Thoracic aorta (tissue), 2 donors: ENCODE results near the gene LHCGR. TPM values are rescaled to one million over a fixed set of nuclear protein-coding genes. Genes with fewer than 3 reads are reported as not detected.
"Not testable (repeated sequence)": the region's sequence is repeated elsewhere in the genome, so short reads cannot be mapped to it uniquely, and the experiment has no call there.

Experiments used
- ATAC-seq: fragments of 150-250 bp; one replicate; pipeline ENCODE4 v1.8.0; 2017; ENCODE audit warnings: low read depth; ENCODE audit not compliant: insufficient number of reproducible peaks, low FRiP score
- DNase-seq: peaks from one replicate; pipeline ENCODE4 v3.0.0-alpha.2; 2020; ENCODE audit warnings: low spot score
- H3K27ac ChIP-seq, 2 donors: fragments of 200-600 bp; sonication (generic); 1 replicate in 1 of 2; 2 replicates in 1 of 2; pipeline ENCODE4 v1.5.1; 2016; ENCODE audit warnings: mild to moderate bottlenecking in 2 of 2, moderate library complexity in 2 of 2
- H3K27me3 ChIP-seq: fragments of 200-600 bp; sonication (generic); replicated peaks from 2 replicates; pipeline ENCODE4 v1.6.0; 2016; ENCODE audit warnings: mild to moderate bottlenecking; ENCODE audit not compliant: insufficient read depth
- H3K36me3 ChIP-seq: fragments of 200-600 bp; sonication (generic); one replicate; pipeline ENCODE4 v1.5.1; 2016
- H3K4me1 ChIP-seq, 2 donors: fragments of 200-600 bp; sonication (generic); 1 replicate in 1 of 2; 2 replicates in 1 of 2; pipeline versions ENCODE4 v1.5.1 to v1.6.0; 2016; ENCODE audit warnings: low read depth in 2 of 2, mild to moderate bottlenecking in 1 of 2; ENCODE audit not compliant: control insufficient read depth in 1 of 2
- H3K4me3 ChIP-seq: fragments of 200-600 bp; sonication (generic); 2 replicates; pipeline ENCODE4 v1.5.1; 2016; ENCODE audit warnings: mild to moderate bottlenecking
- H3K9me3 ChIP-seq: fragments of 200-600 bp; sonication (generic); 2 replicates; pipeline ENCODE4 v1.5.1; 2016
- total RNA-seq, 2 donors: library from RNA; depleted of rRNA; stranded (reverse); fragments of >200 nt; gene quantifications; one replicate each; pipeline versions ENCODE4 v1.1.0 to v1.2.3, GENCODE V29; 2016
- TF ChIP-seq, protein P1 (sequence below): fragments of 200-600 bp; sonication (generic); IDR thresholded peaks from one replicate; pipeline ENCODE4 v1.5.1; 2019; ENCODE audit warnings: antibody characterized with exemption

The LHCGR gene
- total RNA-seq, 2 donors from 2014 or later: not detected

DNA sequence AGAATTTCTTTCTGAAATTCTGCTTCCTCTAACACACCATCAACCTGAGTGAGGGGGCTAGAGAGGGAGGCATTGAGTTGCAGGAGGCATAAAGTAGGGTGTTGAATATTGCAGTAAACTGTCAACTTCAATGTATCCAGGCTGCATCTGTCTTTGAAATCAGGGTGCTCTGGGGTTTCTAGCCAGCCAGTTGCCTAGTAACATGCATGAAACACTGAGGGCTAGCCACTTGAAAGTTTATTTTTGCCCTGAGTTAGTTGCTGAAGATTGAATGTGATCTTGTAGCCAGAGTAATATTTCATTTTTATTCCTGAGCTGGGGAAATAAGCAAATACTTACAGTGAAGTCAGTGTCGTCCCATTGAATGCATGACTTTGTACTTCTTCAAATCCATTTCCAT, 41.9 kb downstream of the LHCGR start:
- Histone ChIP-seq H3K4me1 (no peaks in the 10 kb centered on the region), H3K27me3 (no peaks in the 10 kb centered on the region), H3K36me3 (no peaks in the 10 kb centered on the region), H3K9me3 (no peaks in the 10 kb centered on the region), H3K27ac (no peak overlapping the region), H3K4me3 (no peak overlapping the region)
- DNase-seq: no peak
- ATAC-seq: no peak
- TF ChIP-seq, protein P1, sequence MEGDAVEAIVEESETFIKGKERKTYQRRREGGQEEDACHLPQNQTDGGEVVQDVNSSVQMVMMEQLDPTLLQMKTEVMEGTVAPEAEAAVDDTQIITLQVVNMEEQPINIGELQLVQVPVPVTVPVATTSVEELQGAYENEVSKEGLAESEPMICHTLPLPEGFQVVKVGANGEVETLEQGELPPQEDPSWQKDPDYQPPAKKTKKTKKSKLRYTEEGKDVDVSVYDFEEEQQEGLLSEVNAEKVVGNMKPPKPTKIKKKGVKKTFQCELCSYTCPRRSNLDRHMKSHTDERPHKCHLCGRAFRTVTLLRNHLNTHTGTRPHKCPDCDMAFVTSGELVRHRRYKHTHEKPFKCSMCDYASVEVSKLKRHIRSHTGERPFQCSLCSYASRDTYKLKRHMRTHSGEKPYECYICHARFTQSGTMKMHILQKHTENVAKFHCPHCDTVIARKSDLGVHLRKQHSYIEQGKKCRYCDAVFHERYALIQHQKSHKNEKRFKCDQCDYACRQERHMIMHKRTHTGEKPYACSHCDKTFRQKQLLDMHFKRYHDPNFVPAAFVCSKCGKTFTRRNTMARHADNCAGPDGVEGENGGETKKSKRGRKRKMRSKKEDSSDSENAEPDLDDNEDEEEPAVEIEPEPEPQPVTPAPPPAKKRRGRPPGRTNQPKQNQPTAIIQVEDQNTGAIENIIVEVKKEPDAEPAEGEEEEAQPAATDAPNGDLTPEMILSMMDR: no peak

DNA sequence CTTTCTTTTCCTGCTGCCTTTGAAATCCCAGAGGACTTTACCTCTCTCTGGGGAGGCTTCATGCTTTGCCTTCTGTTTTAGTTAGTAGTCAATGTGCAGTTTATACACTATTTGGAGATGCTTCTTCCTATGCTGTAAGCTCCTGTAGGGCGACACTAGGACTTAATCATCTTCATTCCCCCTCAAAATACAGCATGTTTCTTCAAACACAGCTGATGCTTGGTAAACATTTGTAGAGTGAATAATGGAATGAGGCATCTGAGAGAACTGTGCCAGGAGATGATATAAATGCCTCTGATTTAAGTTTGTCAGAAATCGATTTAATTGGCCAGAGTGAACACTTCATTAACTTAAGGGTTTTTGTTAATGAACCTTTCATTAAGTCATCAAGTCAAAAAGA, 43.4 kb downstream of the LHCGR start:
- TF ChIP-seq, protein P1: no peak
- no peak for DNase-seq
- Histone ChIP-seq H3K4me1 (no peaks in the 10 kb centered on the region), H3K27me3 (no peaks in the 10 kb centered on the region), H3K4me3 (no peak overlapping the region), H3K27ac (no peak overlapping the region), H3K36me3 (no peaks in the 10 kb centered on the region), H3K9me3 (no peaks in the 10 kb centered on the region)
- ATAC-seq: no peak

DNA sequence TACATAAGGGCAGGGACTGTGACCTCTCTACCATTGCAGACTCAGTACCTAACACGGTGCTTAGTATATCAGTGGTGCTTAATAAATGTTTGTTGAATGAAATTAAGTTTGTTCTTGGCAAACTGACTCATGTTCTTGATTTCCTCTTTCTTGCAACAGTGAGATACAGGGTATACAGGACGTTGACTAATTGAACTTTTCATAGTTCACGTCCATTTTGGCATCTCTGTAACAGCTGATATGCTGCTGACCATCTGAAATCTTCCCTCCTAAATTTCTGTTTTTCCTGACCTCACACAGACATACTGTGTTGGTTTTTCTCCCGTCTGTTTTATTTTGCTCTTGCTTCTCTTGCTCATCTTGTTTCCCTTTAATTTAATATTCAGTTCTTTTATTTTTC, 44.2 kb downstream of the LHCGR start:
- TF ChIP-seq, protein P1: no peak
- H3K27me3 ChIP-seq: no peaks in the 10 kb centered on the region
- H3K4me3 ChIP-seq: no peak overlapping the region
- H3K9me3 ChIP-seq: no peaks in the 10 kb centered on the region
- no peak overlapping the region for H3K27ac ChIP-seq
- ATAC-seq (no peak), DNase-seq (no peak)
- no peaks in the 10 kb centered on the region for H3K4me1 ChIP-seq
- H3K36me3 ChIP-seq: no peaks in the 10 kb centered on the region

DNA sequence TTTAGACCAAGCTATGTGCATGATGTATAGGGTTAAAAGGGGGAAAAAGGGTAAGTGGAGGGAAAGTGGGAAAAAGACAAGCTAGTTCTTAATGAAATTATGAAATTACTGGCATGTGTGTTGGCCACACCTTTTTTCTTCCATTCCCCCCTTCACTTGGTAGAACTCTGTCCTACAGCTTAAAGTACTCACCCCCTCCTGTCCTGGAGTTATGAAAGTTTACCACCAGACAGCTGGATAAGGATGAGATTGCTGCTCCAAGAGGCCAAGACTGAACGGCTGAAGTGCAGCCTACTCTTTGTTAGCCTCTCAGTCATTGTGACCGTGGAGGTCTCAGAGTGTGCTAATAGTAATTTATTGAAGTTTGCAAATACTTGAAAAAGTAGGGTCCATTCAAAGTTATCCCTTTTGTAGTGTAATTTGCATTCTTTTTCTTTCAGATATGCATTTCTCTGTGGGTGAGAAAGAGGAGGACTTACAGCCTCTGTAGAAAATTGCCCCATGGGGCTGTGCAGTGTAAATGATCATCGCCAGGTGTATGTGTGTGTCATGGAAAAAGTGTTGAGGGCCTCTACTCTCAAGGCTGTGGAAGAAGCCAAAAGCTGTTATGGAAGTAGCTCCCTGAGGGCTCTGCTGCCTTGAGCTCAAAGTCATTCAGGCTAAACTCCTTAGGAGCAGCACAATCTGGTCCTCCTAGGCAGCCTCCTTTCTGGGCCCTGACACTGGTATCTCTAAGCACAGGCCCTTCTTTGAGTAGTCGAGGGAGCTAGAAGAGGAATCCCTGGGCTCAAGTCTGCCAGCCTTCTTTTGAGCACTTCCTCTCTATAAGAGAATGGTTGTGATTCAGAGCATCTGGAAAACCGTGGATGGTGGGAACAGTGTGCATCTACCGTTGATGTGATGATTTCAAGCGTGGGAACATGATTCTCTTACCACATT, 46.2 kb downstream of the LHCGR start:
- Histone ChIP-seq H3K36me3 (no peaks in the 10 kb centered on the region), H3K27ac (no peak overlapping the region), H3K27me3 (no peaks in the 10 kb centered on the region), H3K4me1 (no peaks in the 10 kb centered on the region), H3K9me3 (no peaks in the 10 kb centered on the region), H3K4me3 (no peak overlapping the region)
- TF ChIP-seq, protein P1: no peak
- DNase-seq (no peak), ATAC-seq (no peak)

DNA sequence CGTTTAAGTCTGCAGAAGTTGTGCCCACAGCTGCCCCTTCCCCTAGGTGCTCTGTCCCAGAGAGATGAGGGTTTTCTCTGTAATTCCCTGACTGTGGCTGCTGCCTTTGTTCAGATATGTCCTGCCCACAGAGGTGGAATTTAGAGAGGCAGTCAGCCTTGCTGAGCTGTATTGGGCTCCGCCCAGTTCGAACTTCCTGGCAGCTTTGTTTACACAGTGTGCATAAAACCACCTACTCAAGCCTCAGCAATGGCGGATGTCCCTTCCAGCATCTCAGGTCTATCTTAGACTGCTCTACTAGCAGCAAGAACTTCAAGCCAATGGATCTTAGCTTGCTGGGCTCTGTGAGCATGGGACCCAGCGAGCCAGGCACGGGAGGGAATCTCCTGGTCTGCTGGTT, 48.1 kb downstream of the LHCGR start:
- ATAC-seq: no peak
- TF ChIP-seq, protein P1: no peak

DNA sequence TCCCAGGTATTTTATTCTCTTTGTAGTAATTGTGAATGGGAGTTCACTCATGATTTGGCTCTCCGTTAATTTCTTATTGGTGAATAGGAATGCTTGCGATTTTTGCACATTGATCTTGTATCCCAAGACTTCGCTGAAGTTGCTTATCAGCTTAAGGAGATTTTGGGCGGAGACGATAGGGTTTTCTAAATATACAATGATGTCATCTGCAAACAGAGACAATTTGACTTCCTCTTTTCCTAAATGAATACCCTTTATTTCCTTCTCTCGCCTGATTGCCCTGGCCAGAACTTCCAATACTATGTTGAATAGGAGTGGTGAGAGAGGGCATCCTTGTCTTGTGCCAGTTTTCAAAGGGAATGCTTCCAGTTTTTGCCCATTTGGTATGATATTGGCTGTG, 51.9 kb downstream of the LHCGR start:
- H3K4me3 ChIP-seq, H3K4me1 ChIP-seq, ATAC-seq, H3K27ac ChIP-seq, H3K27me3 ChIP-seq, DNase-seq, H3K36me3 ChIP-seq, H3K9me3 ChIP-seq: not testable (repeated sequence)

More for the DNA sequence above, 48.1 kb downstream of the LHCGR start:
- H3K9me3 ChIP-seq: no peaks in the 10 kb centered on the region
- no peak overlapping the region for H3K4me3 ChIP-seq
- H3K4me1 ChIP-seq: no peaks in the 10 kb centered on the region
- DNase-seq: no peak
- H3K27me3 ChIP-seq: no peaks in the 10 kb centered on the region
- no peaks in the 10 kb centered on the region for H3K36me3 ChIP-seq
- H3K27ac ChIP-seq: no peak overlapping the region
